ENCODE results near the gene FHAD1.
"Not testable (repeated sequence)": the region's sequence is repeated elsewhere in the genome, so short reads cannot be mapped to it uniquely, and the experiment has no call there.

FHAD1 gene

GRCh38 chr1:15277933-15278332 is 30.9 kb downstream of the FHAD1 start:
- DNase-seq, result no peak

- no peak for DNase-seq
Observed at GRCh38 chr1:15279576-15280230, 32.7 kb downstream of the FHAD1 start.

- DNase-seq, result no peak
Observed at GRCh38 chr1:15280416-15280815, 33.4 kb downstream of the FHAD1 start.

GRCh38 chr1:15282038-15282437 is 35.0 kb downstream of the FHAD1 start:
- DNase-seq, result no peak

- DNase-seq, result no peak
Observed at GRCh38 chr1:15282810-15283474, 35.9 kb downstream of the FHAD1 start.

- DNase-seq, result no peak
Observed at GRCh38 chr1:15283526-15283925, 36.5 kb downstream of the FHAD1 start.

- DNase-seq, result no peak
Observed at GRCh38 chr1:15286452-15286851, 39.4 kb downstream of the FHAD1 start.

- no peak for DNase-seq
Observed at GRCh38 chr1:15287035-15287979, 40.3 kb downstream of the FHAD1 start.

GRCh38 chr1:15288173-15288926 is 41.3 kb downstream of the FHAD1 start:
- DNase-seq, result no peak

- DNase-seq, result no peak
Observed at GRCh38 chr1:15289251-15289651, 42.2 kb downstream of the FHAD1 start.

GRCh38 chr1:15290382-15290781 is 43.4 kb downstream of the FHAD1 start:
- no peak for DNase-seq

- no peak for DNase-seq
Observed at GRCh38 chr1:15295696-15296095, 48.7 kb downstream of the FHAD1 start.

GRCh38 chr1:15296585-15297321 is 49.7 kb downstream of the FHAD1 start:
- DNase-seq, result peak; percentile 7

GRCh38 chr1:15297975-15298374 is 51.0 kb downstream of the FHAD1 start:
- DNase-seq, result not testable (repeated sequence)

- no peak for DNase-seq
Observed at GRCh38 chr1:15299179-15299578, 52.2 kb downstream of the FHAD1 start.

- DNase-seq, result no peak
Observed at GRCh38 chr1:15299806-15300205, 52.8 kb downstream of the FHAD1 start.

- no peak for DNase-seq
Observed at GRCh38 chr1:15303935-15304334, 56.9 kb downstream of the FHAD1 start.

GRCh38 chr1:15304708-15305467 is 57.9 kb downstream of the FHAD1 start:
- peak; percentile 60 for DNase-seq

- DNase-seq, result no peak
Observed at GRCh38 chr1:15305468-15305770, 58.4 kb downstream of the FHAD1 start.

GRCh38 chr1:15306352-15306751 is 59.3 kb downstream of the FHAD1 start:
- DNase-seq, result not testable (repeated sequence)

GRCh38 chr1:15308135-15308534 is 61.1 kb downstream of the FHAD1 start:
- no peak for DNase-seq

GRCh38 chr1:15308621-15309027 is 61.6 kb downstream of the FHAD1 start:
- no peak for DNase-seq
